H1 (cell line): ENCODE measurements around the gene ACTN4. TPM values are rescaled to one million over a fixed set of nuclear protein-coding genes. Genes with fewer than 3 reads are reported as not detected.

Source experiments
- CTCF ChIA-PET: fragments of 300-600 bp; sonication (Branson Sonifier 250); formaldehyde crosslinking; loops from one replicate; lab custom pipeline; 2021; ENCODE audit not compliant: partially characterized antibody; lab: Charles Lee
- POLR2A ChIA-PET: fragments of 300-600 bp; sonication (Branson Sonifier 250); formaldehyde crosslinking; loops from one replicate; lab custom pipeline; 2021; ENCODE audit warnings: inconsistent platforms; ENCODE audit not compliant: partially characterized antibody; lab: Charles Lee
- DNase-seq, 2 experiments: peaks; one replicate each; pipeline versions ENCODE4 v3.0.0 to v3.0.0-alpha.2; 2010 to 2022; ENCODE audit warnings: low spot score in 2 of 2, low read depth in 1 of 2, mixed read lengths in 1 of 2
- FAIRE-seq: peaks from 2 replicates; lab custom pipeline; 2011; peaks lifted over from hg19 to GRCh38; lab: Jason Lieb, UNC
- H2AFZ ChIP-seq: 2 replicates; pipeline ENCODE4 v1.8.1; 2012; ENCODE audit warnings: low read length, inconsistent platforms
- H2AK5ac ChIP-seq: 2 replicates; pipeline ENCODE4 v1.6.1; 2013; ENCODE audit warnings: low read depth, low read length
- H2BK120ac ChIP-seq: replicated peaks from 2 replicates; pipeline ENCODE3; 2013; ENCODE audit warnings: low read depth, low read length, inconsistent platforms
- H2BK12ac ChIP-seq: 2 replicates; pipeline ENCODE4 v1.6.1; 2013; ENCODE audit warnings: low read depth, low read length
- H2BK15ac ChIP-seq: 2 replicates; pipeline ENCODE4 v1.6.1; 2013; ENCODE audit warnings: low read length
- H2BK20ac ChIP-seq: 2 replicates; pipeline ENCODE4 v1.6.1; 2013; ENCODE audit warnings: low read length
- H2BK5ac ChIP-seq: 2 replicates; pipeline ENCODE4 v1.6.1; 2013; ENCODE audit warnings: low read depth, low read length
- H3K14ac ChIP-seq: 2 replicates; pipeline ENCODE4 v1.6.1; 2013; ENCODE audit warnings: inconsistent platforms; ENCODE audit not compliant: insufficient read length
- H3K18ac ChIP-seq: 2 replicates; pipeline ENCODE4 v1.6.1; 2013; ENCODE audit warnings: low read length; ENCODE audit errors: extremely low read depth
- H3K23ac ChIP-seq: 2 replicates; pipeline ENCODE4 v1.6.1; 2013; ENCODE audit warnings: inconsistent platforms; ENCODE audit not compliant: insufficient read length
- H3K23me2 ChIP-seq: 2 replicates; pipeline ENCODE4 v1.6.1; 2013; ENCODE audit warnings: low read depth, low read length
- H3K27ac ChIP-seq: 2 replicates; pipeline ENCODE4 v1.6.1; 2011; ENCODE audit warnings: low read depth, low read length, inconsistent platforms
- H3K27me3 ChIP-seq, 4 experiments: replicated peaks in 1 of 4; 1 replicate in 1 of 4; 2 replicates in 3 of 4; pipeline versions ENCODE4 v1.6.1 to v1.8.1; 2011 to 2013; ENCODE audit warnings: low read length in 3 of 4, mild to moderate bottlenecking in 3 of 4, inconsistent platforms in 2 of 4, mixed read lengths in 2 of 4, moderate library complexity in 1 of 4; ENCODE audit not compliant: control insufficient read depth in 3 of 4, insufficient read depth in 3 of 4; ENCODE audit errors: extremely low read depth in 1 of 4
- H3K36me3 ChIP-seq, 4 experiments: 2 replicates each; pipeline versions ENCODE4 v1.6.1 to v1.8.1; 2011 to 2013; ENCODE audit warnings: mild to moderate bottlenecking in 4 of 4, low read length in 3 of 4, moderate library complexity in 2 of 4, control low read depth in 1 of 4, inconsistent platforms in 1 of 4; ENCODE audit not compliant: insufficient read depth in 4 of 4, control insufficient read depth in 2 of 4
- H3K4ac ChIP-seq: replicated peaks from 2 replicates; pipeline ENCODE3; 2013; ENCODE audit warnings: low read length, low read depth, mixed read lengths, inconsistent platforms; ENCODE audit not compliant: insufficient read length
- H3K4me1 ChIP-seq, 4 experiments: replicated peaks in 1 of 4; 1 replicate in 1 of 4; 2 replicates in 3 of 4; pipeline versions ENCODE4 v1.6.1 to v1.8.1; 2011 to 2013; ENCODE audit warnings: low read length in 3 of 4, inconsistent platforms in 2 of 4, mixed read lengths in 1 of 4; ENCODE audit not compliant: insufficient read depth in 4 of 4, control insufficient read depth in 3 of 4
- H3K4me2 ChIP-seq, 2 experiments: 2 replicates each; pipeline versions ENCODE4 v1.6.1 to v1.8.1; 2011 to 2013; ENCODE audit warnings: low read depth in 2 of 2, low read length in 2 of 2, control low read depth in 1 of 2, inconsistent platforms in 1 of 2, mild to moderate bottlenecking in 1 of 2; ENCODE audit not compliant: insufficient read depth in 1 of 2
- H3K4me3 ChIP-seq, 4 experiments: fragments of 200-600, 300-600 bp in 1 of 4; sonication (generic), shearing (Covaris generic), sonication (Bioruptor Twin) in 1 of 4; 2 replicates each; pipeline versions ENCODE4 v1.5.1 to v1.8.1; 2011 to 2016; ENCODE audit warnings: low read length in 4 of 4, low read depth in 3 of 4, control low read depth in 2 of 4, inconsistent platforms in 2 of 4, mild to moderate bottlenecking in 2 of 4, mixed read lengths in 1 of 4, moderate library complexity in 1 of 4; ENCODE audit not compliant: insufficient read depth in 2 of 4; ENCODE audit errors: extremely low read depth in 1 of 4
- H3K56ac ChIP-seq: replicated peaks from 2 replicates; pipeline ENCODE3; 2013; ENCODE audit warnings: low read depth, mild to moderate bottlenecking, mixed read lengths, low read length, inconsistent platforms; ENCODE audit not compliant: insufficient read length
- H3K79me1 ChIP-seq: 2 replicates; pipeline ENCODE4 v1.6.1; 2013; ENCODE audit warnings: low read depth, low read length, control low read depth
- H3K79me2 ChIP-seq, 2 experiments: 2 replicates each; pipeline versions ENCODE4 v1.6.1 to v1.8.1; 2012 to 2013; ENCODE audit warnings: low read length in 2 of 2, mild to moderate bottlenecking in 2 of 2, inconsistent platforms in 1 of 2; ENCODE audit not compliant: insufficient read depth in 2 of 2, control insufficient read depth in 1 of 2
- H3K9ac ChIP-seq, 4 experiments: replicated peaks in 1 of 4; 1 replicate in 1 of 4; 2 replicates in 3 of 4; pipeline versions ENCODE4 v1.6.1 to v1.8.1; 2011 to 2013; ENCODE audit warnings: low read depth in 3 of 4, low read length in 3 of 4, control low read depth in 2 of 4, mild to moderate bottlenecking in 2 of 4, moderate library complexity in 2 of 4, inconsistent platforms in 1 of 4; ENCODE audit errors: extremely low read depth in 1 of 4
- H3K9me3 ChIP-seq, 2 experiments: 2 replicates each; pipeline versions ENCODE4 v1.6.1 to v1.8.1; 2012 to 2013; ENCODE audit warnings: mild to moderate bottlenecking in 2 of 2, moderate library complexity in 2 of 2, control low read depth in 1 of 2, inconsistent platforms in 1 of 2, low read depth in 1 of 2, low read length in 1 of 2, mixed read lengths in 1 of 2; ENCODE audit not compliant: insufficient read depth in 2 of 2
- H4K20me1 ChIP-seq, 2 experiments: replicated peaks in 1 of 2; 2 replicates each; pipeline versions ENCODE3 to v1.8.1; 2011 to 2013; ENCODE audit warnings: inconsistent platforms in 2 of 2, low read length in 2 of 2, mild to moderate bottlenecking in 1 of 2; ENCODE audit not compliant: insufficient read depth in 2 of 2, control insufficient read depth in 1 of 2
- H4K5ac ChIP-seq: 2 replicates; pipeline ENCODE4 v1.6.1; 2013; ENCODE audit warnings: low read length, low read depth, mixed read lengths, inconsistent platforms; ENCODE audit not compliant: insufficient read length
- H4K8ac ChIP-seq: 2 replicates; pipeline ENCODE4 v1.8.0; 2013; ENCODE audit warnings: mild to moderate bottlenecking, moderate library complexity, low read length, inconsistent platforms; ENCODE audit not compliant: insufficient read depth; ENCODE audit errors: extremely low read depth
- H4K91ac ChIP-seq: replicated peaks from 2 replicates; pipeline ENCODE3; 2013; ENCODE audit warnings: low read length, mixed read lengths, inconsistent platforms; ENCODE audit not compliant: insufficient read length
- ASH2L ChIP-seq: fragments of 200-600, 300-600 bp; sonication (generic); IDR thresholded peaks from one replicate; pipeline ENCODE4 v1.7.1; 2017; ENCODE audit warnings: low read length
- CHD1 ChIP-seq: IDR thresholded peaks from 2 replicates; pipeline ENCODE4 v1.6.1; 2012; ENCODE audit warnings: low read depth, low read length, improper control_type of control experiment
- CTCF ChIP-seq, 3 experiments: IDR thresholded peaks; 1 replicate in 2 of 3; 2 replicates in 1 of 3; pipeline versions ENCODE4 v1.5.1 to v1.6.1; 2011; ENCODE audit warnings: low read length in 3 of 3, mild to moderate bottlenecking in 3 of 3, inconsistent platforms in 2 of 3, low read depth in 1 of 3, moderate library complexity in 1 of 3; ENCODE audit not compliant: insufficient read depth in 1 of 3; ENCODE audit errors: control extremely low read depth in 1 of 3
- GABPA ChIP-seq: IDR thresholded peaks from 2 replicates; pipeline ENCODE4 v1.6.1; 2011; ENCODE audit warnings: mild to moderate bottlenecking, low read length, moderate library complexity, borderline replicate concordance; ENCODE audit not compliant: insufficient read depth
- HDAC2 ChIP-seq, 2 experiments: fragments of 300-600 bp in 1 of 2; sonication (generic) in 1 of 2; IDR thresholded peaks; 2 replicates each; pipeline ENCODE4 v1.6.1; 2011 to 2012; ENCODE audit warnings: low read depth in 2 of 2, low read length in 2 of 2, mild to moderate bottlenecking in 2 of 2, moderate library complexity in 2 of 2, borderline replicate concordance in 1 of 2, inconsistent platforms in 1 of 2
- KDM4A ChIP-seq: IDR thresholded peaks from one replicate; pipeline ENCODE4 v1.7.1; 2012; ENCODE audit warnings: low read depth, mild to moderate bottlenecking, moderate library complexity, low read length, inconsistent platforms; ENCODE audit not compliant: severe bottlenecking
- PHF8 ChIP-seq: fragments of 200-600 bp; sonication (generic); conservative IDR thresholded peaks from 2 replicates; pipeline ENCODE4 v1.7.1; 2012; ENCODE audit warnings: low read depth, mild to moderate bottlenecking, inconsistent platforms, low read length, moderate library complexity
- RBBP5 ChIP-seq: IDR thresholded peaks from 2 replicates; pipeline ENCODE4 v1.7.1; 2012; ENCODE audit warnings: low read depth, mild to moderate bottlenecking, inconsistent platforms, low read length, moderate library complexity, borderline replicate concordance
- SIX5 ChIP-seq: IDR thresholded peaks from 2 replicates; pipeline ENCODE4 v1.6.1; 2011; ENCODE audit warnings: mild to moderate bottlenecking, low read depth, low read length
- USF2 ChIP-seq: IDR thresholded peaks from 2 replicates; pipeline ENCODE4 v1.6.1; 2011; ENCODE audit warnings: low read length, improper control_type of control experiment
- WGBS, 2 experiments: shearing (Covaris generic) in 1 of 2; methylation state at CpG; one replicate each; pipeline versions ENCODE4 v1.1.6 to v1.1.7; 2013 to 2015; ENCODE audit warnings: low lambda C conversion rate in 2 of 2, mixed read lengths in 2 of 2, inconsistent platforms in 1 of 2, low coverage in 1 of 2, missing lambda C conversion rate in 1 of 2; ENCODE audit not compliant: insufficient replicate concordance in 2 of 2, insufficient coverage in 1 of 2, insufficient read length in 1 of 2; ENCODE audit errors: extremely low coverage in 1 of 2, missing lambda C conversion rate in 1 of 2; 5-methylcytosine and 5-hydroxymethylcytosine counted together
- polyA plus RNA-seq, 7 experiments: library from polyadenylated mRNA; depleted of rRNA in 3 of 7; stranded (reverse) in 5 of 7; unstranded in 2 of 7; fragments of >200 nt in 5 of 7; fragments of 200-250 nt in 2 of 7; gene quantifications; 1 replicate in 5 of 7; 2 replicates in 1 of 7; 4 replicates in 1 of 7; pipeline versions ENCODE4 v1.2.1 to v1.2.3, GENCODE V29; 2011 to 2013; ENCODE audit warnings: missing spikeins in 2 of 7, mixed read lengths in 2 of 7
- total RNA-seq: library from RNA; stranded (reverse); fragmentation: NEBNext Ultra II Directional; extraction: Animal tissue kit (Norgen Biotek cat#: 25700); gene quantifications from 2 replicates; pipeline ENCODE4 v1.2.1, GENCODE V29; 2021

ACTN4 gene
- total and polyA plus RNA-seq, 2 of the 8 experiments (the other 6 are each of a cell fraction or from before 2014, with no cell fraction given), result 211 to 520 TPM

GRCh38 chr19:38629568-38629967 lies 17.9 kb upstream of the ACTN4 start:
- H3K27ac ChIP-seq, result no peak overlapping the region
- no peak overlapping the region for H3K23ac ChIP-seq
- H3K56ac ChIP-seq, result no peak overlapping the region
- H2BK15ac ChIP-seq, result no peak overlapping the region
- no peaks in the 10 kb centered on the region for H3K9me3 ChIP-seq
- H3K4me3 ChIP-seq, result no peak overlapping the region
- no peak for DNase-seq
- no peak overlapping the region for H3K4me2 ChIP-seq
- no peak overlapping the region for H2AFZ ChIP-seq
- no peak overlapping the region for H3K14ac ChIP-seq
- no peak overlapping the region for H3K18ac ChIP-seq
- H3K79me2 ChIP-seq, result no peaks in the 10 kb centered on the region
- H2BK12ac ChIP-seq, result no peak overlapping the region
- H3K4ac ChIP-seq, result no peak overlapping the region
- peaks cover 0 to 2% of the 10 kb centered on the region in 2 experiments for H4K20me1 ChIP-seq
- no peaks in the 10 kb centered on the region for H3K79me1 ChIP-seq
- no peaks in the 10 kb centered on the region for H3K23me2 ChIP-seq
- H4K91ac ChIP-seq, result no peak overlapping the region
- no peak overlapping the region for H2BK5ac ChIP-seq
- FAIRE-seq, result no peak
- H2AK5ac ChIP-seq, result no peak overlapping the region
- H3K9ac ChIP-seq, result no peak overlapping the region
- 96% methylated on average over 6 of the region's 6 CpGs; no CpG with 5 or more reads in 1 of the 2 experiments for WGBS, 2 experiments
- ChIA-PET CTCF (interaction anchor here (0.6 kb wide), 1 partner anchor 85 kb away, joined by 3 read pairs; no protein-coding TSS in a partner anchor), POLR2A (interaction anchor here (1.0 to 3.2 kb wide), 2 partner anchors 10 to 12 kb away, joined by 4 to 12 read pairs; partner anchors contain the start of genes EIF3K and MAP4K1)
- no peaks in the 10 kb centered on the region for H3K4me1 ChIP-seq
- H3K36me3 ChIP-seq, result peaks cover 12 to 64% (median 40%) of the 10 kb centered on the region in 4 experiments
- H4K8ac ChIP-seq, result no peak overlapping the region
- no peaks in the 10 kb centered on the region for H3K27me3 ChIP-seq
- no peak overlapping the region for H2BK20ac ChIP-seq
- H2BK120ac ChIP-seq, result no peak overlapping the region
- H4K5ac ChIP-seq, result no peak overlapping the region
- TF ChIP-seq SIX5, result no peak
- TF ChIP-seq RBBP5, result no peak
- TF ChIP-seq HDAC2 (IDR thresholded peaks at IDR 0.05; ENCODE audit: borderline replicate concordance in 1 of 2, low read depth in 2 of 2, low read length in 2 of 2), result no peak
- no peak for TF ChIP-seq CTCF (IDR thresholded peaks at IDR 0.05; ENCODE audit: control extremely low read depth in 1 of 3, insufficient read depth in 1 of 3, low read depth in 1 of 3, low read length in 3 of 3)
- TF ChIP-seq KDM4A, result no peak
- no peak for TF ChIP-seq ASH2L
- no peak for TF ChIP-seq PHF8
- no peak for TF ChIP-seq GABPA
- TF ChIP-seq CHD1, result no peak
- TF ChIP-seq USF2, result no peak
